Thyroid gland (tissue), 4 donors: ENCODE results near the gene TSPAN1.
A peak's percentile ranks its signal among the peaks of the same experiment; 100 is the strongest.

Experiments used
- POLR2A ChIP-seq, 2 donors: fragments of 450-650 bp; IDR thresholded peaks; one replicate each; pipeline ENCODE4 v1.6.1; 2017; ENCODE audit warnings: antibody characterized with exemption in 2 of 2, mild to moderate bottlenecking in 2 of 2, moderate library complexity in 1 of 2
- TF ChIP-seq, protein P1 (sequence below), 6 experiments: fragments of 200-600 bp in 3 of 6; fragments of 450-650 bp in 3 of 6; sonication (generic) in 3 of 6; IDR thresholded peaks; one replicate each; pipeline ENCODE4 v1.5.1; 2016 to 2019; ENCODE audit warnings: antibody characterized with exemption in 6 of 6, mild to moderate bottlenecking in 2 of 6, inconsistent platforms in 1 of 6, moderate library complexity in 1 of 6

DNA sequence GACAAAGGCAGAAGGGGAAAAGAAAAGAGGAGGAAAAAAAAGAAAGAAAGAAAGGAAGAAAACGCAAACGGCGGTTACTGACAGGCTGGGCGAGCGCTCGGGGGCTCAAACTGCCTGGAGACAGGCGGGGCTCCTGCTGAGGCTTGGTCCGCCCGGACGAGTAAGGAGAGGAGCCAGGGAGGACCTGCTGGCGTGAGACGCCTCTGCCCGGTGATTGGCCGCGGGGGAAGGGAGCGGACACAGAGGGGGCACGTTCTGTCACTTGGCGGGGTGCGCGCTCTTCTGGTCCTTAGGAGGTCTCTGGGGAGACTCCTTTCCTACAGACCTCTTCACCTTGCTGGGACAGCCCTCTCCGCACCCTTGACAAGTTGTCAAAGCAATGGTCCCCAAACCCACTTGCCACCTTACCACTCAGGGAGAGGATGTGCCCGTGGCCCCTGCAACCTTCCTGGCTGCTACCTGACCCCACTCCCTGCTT, 41.7 kb upstream of the TSPAN1 start:
- TF ChIP-seq, protein P1, sequence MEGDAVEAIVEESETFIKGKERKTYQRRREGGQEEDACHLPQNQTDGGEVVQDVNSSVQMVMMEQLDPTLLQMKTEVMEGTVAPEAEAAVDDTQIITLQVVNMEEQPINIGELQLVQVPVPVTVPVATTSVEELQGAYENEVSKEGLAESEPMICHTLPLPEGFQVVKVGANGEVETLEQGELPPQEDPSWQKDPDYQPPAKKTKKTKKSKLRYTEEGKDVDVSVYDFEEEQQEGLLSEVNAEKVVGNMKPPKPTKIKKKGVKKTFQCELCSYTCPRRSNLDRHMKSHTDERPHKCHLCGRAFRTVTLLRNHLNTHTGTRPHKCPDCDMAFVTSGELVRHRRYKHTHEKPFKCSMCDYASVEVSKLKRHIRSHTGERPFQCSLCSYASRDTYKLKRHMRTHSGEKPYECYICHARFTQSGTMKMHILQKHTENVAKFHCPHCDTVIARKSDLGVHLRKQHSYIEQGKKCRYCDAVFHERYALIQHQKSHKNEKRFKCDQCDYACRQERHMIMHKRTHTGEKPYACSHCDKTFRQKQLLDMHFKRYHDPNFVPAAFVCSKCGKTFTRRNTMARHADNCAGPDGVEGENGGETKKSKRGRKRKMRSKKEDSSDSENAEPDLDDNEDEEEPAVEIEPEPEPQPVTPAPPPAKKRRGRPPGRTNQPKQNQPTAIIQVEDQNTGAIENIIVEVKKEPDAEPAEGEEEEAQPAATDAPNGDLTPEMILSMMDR (IDR thresholded peaks at IDR 0.05): no peak
- TF ChIP-seq POLR2A (IDR thresholded peaks at IDR 0.05): peak in 1 of 2 donors; percentile 46
